Measurements from ENCODE around the gene PERM1. TPM values are rescaled to one million over a fixed set of nuclear protein-coding genes. Genes with fewer than 3 reads are reported as not detected.

Gene PERM1
- total and polyA plus RNA-seq, 2 donors (not counting 1 experiment from before 2014, with no cell fraction given) = not detected

GRCh38 chr1:973459-974292 lies 8.2 kb downstream of the PERM1 start:
- Histone ChIP-seq H3K27ac (ENCODE audit: low read length in 2 of 2) (no peak overlapping the region), H2AFZ (ENCODE audit: insufficient read depth, low read depth, low read length, poor library complexity, severe bottlenecking) (no peak overlapping the region), H3K79me2 (ENCODE audit: control insufficient read depth, insufficient read depth, low read length) (no peaks in the 10 kb centered on the region), H3K9ac (ENCODE audit: low read length) (no peak overlapping the region), H3K4me2 (replicated peaks; ENCODE audit: low read depth, low read length, poor library complexity, severe bottlenecking) (no peak overlapping the region), H3K4me3 (ENCODE audit: control extremely low read depth in 1 of 5, extremely low read depth in 1 of 5, insufficient read depth in 1 of 5, low read depth in 2 of 5, low read length in 4 of 5) (no peak overlapping the region), H3K4me1 (ENCODE audit: control insufficient read depth in 2 of 2, insufficient read depth in 2 of 2, low read length in 2 of 2) (peaks cover 10% of the 10 kb centered on the region in 2 donors), H3K9me3 (ENCODE audit: control extremely low read depth in 1 of 3, control insufficient read depth in 2 of 3, insufficient read depth in 1 of 3, low read length in 2 of 3) (peaks cover 0 to 17% (median 0%) of the 10 kb centered on the region in 3 donors), H3K36me3 (replicated peaks in 1 of 2; ENCODE audit: control extremely low read depth in 1 of 2, control insufficient read depth in 1 of 2, extremely low read depth in 1 of 2, insufficient read depth in 2 of 2, low read length in 1 of 2) (no peaks in the 10 kb centered on the region), H4K20me1 (ENCODE audit: control insufficient read depth, insufficient read depth, low read length, poor library complexity, severe bottlenecking) (no peaks in the 10 kb centered on the region), H3K27me3 (replicated peaks in 1 of 4; ENCODE audit: control extremely low read depth in 1 of 4, control insufficient read depth in 3 of 4, insufficient read depth in 4 of 4, low read length in 3 of 4) (peaks cover 0 to 72% (median 17%) of the 10 kb centered on the region in 4 experiments)
- ChIA-PET POLR2A (no interaction called here), CTCF (no interaction called here)
- no peak for TF ChIP-seq EZH2 (IDR thresholded peaks at IDR 0.05; ENCODE audit: borderline replicate concordance, insufficient read depth, low read depth, low read length, poor library complexity, severe bottlenecking)
- DNase-seq (no peak), ATAC-seq (ENCODE audit: low read depth) (no peak)
- Mint-ChIP-seq H3K9me3 (ENCODE audit: insufficient read depth) (no peaks in the 10 kb centered on the region), H3K27me3 (peaks cover 29% of the 10 kb centered on the region), H3K4me3 (no peak overlapping the region), H3K27ac (no peak overlapping the region), H3K4me1 (peaks cover 7% of the 10 kb centered on the region)
- 90% methylated on average over 24 of the region's 28 CpGs for whole genome bisulfite sequencing (ENCODE audit: insufficient coverage)
- intact Hi-C loops (cut with micrococcal nuclease) = no loop called here

- Histone ChIP-seq H3K79me2 (ENCODE audit: control insufficient read depth, insufficient read depth, low read length) (no peaks in the 10 kb centered on the region), H3K27me3 (replicated peaks in 1 of 4; ENCODE audit: control extremely low read depth in 1 of 4, control insufficient read depth in 3 of 4, insufficient read depth in 4 of 4, low read length in 3 of 4) (peaks cover 0 to 74% (median 19%) of the 10 kb centered on the region in 4 experiments), H3K4me2 (replicated peaks; ENCODE audit: low read depth, low read length, poor library complexity, severe bottlenecking) (no peak overlapping the region), H3K4me3 (ENCODE audit: control extremely low read depth in 1 of 5, extremely low read depth in 1 of 5, insufficient read depth in 1 of 5, low read depth in 2 of 5, low read length in 4 of 5) (no peak overlapping the region), H2AFZ (ENCODE audit: insufficient read depth, low read depth, low read length, poor library complexity, severe bottlenecking) (no peak overlapping the region), H3K9me3 (ENCODE audit: control extremely low read depth in 1 of 3, control insufficient read depth in 2 of 3, insufficient read depth in 1 of 3, low read length in 2 of 3) (peaks cover 0 to 14% (median 0%) of the 10 kb centered on the region in 3 donors), H4K20me1 (ENCODE audit: control insufficient read depth, insufficient read depth, low read length, poor library complexity, severe bottlenecking) (no peaks in the 10 kb centered on the region), H3K9ac (ENCODE audit: low read length) (no peak overlapping the region), H3K27ac (ENCODE audit: low read length in 2 of 2) (no peak overlapping the region), H3K4me1 (ENCODE audit: control insufficient read depth in 2 of 2, insufficient read depth in 2 of 2, low read length in 2 of 2) (peaks cover 10% of the 10 kb centered on the region in 2 donors), H3K36me3 (replicated peaks in 1 of 2; ENCODE audit: control extremely low read depth in 1 of 2, control insufficient read depth in 1 of 2, extremely low read depth in 1 of 2, insufficient read depth in 2 of 2, low read length in 1 of 2) (no peaks in the 10 kb centered on the region)
- H3K27me3 Mint-ChIP-seq = peaks cover 31% of the 10 kb centered on the region
- CTCF ChIA-PET = no interaction called here
- TF ChIP-seq CTCF (IDR thresholded peaks at IDR 0.05) (no peak), EZH2 (IDR thresholded peaks at IDR 0.05; ENCODE audit: borderline replicate concordance, insufficient read depth, low read depth, low read length, poor library complexity, severe bottlenecking) (no peak)
- POLR2A ChIA-PET = no interaction called here
- peaks cover 7% of the 10 kb centered on the region for H3K4me1 Mint-ChIP-seq
- intact Hi-C loops (cut with micrococcal nuclease) = no loop called here
- WGBS (ENCODE audit: insufficient coverage) = 87% methylated on average over 27 of the region's 28 CpGs
- DNase-seq (no peak), ATAC-seq (ENCODE audit: low read depth) (no peak)
- no peaks in the 10 kb centered on the region for H3K9me3 Mint-ChIP-seq (ENCODE audit: insufficient read depth)
- no peak overlapping the region for H3K4me3 Mint-ChIP-seq
- no peak overlapping the region for H3K27ac Mint-ChIP-seq
Observed at GRCh38 chr1:972726-973458, 9.0 kb downstream of the PERM1 start.
